ENCODE data around the gene MAGI3.

- no peak for TF ChIP-seq ATF2 (tag by site-specific recombination; IDR thresholded peaks at IDR 0.05; ENCODE audit: low read depth)
- TF ChIP-seq SP2 (tag by site-specific recombination; IDR thresholded peaks at IDR 0.05), result no peak
- no peak for TF ChIP-seq ZNF324 (tag by site-specific recombination; IDR thresholded peaks at IDR 0.05)
- no peak for TF ChIP-seq ZNF362 (tag by site-specific recombination; IDR thresholded peaks at IDR 0.05)
- TF ChIP-seq ZNF174 (tag by site-specific recombination; IDR thresholded peaks at IDR 0.05), result no peak
Measured at GRCh38 chr1:113665071-113665470, 274.8 kb downstream of the MAGI3 start.
